ENCODE data around the gene ENTPD8. TPM values are rescaled to one million over a fixed set of nuclear protein-coding genes. Genes with fewer than 3 reads are reported as not detected.

ENTPD8 gene
- total RNA-seq, 1 experiment from 2014 or later = not detected

- Histone ChIP-seq H3K9me3 (ENCODE audit: low read length) (no peaks in the 10 kb centered on the region), H3F3A (ENCODE audit: low read length, unreplicated experiment) (no peaks in the 10 kb centered on the region), H3K4me3 (ENCODE audit: low read length) (no peak overlapping the region), H4K20me1 (ENCODE audit: low read length) (no peaks in the 10 kb centered on the region), H3K9me2 (replicated peaks; ENCODE audit: low read length) (no peaks in the 10 kb centered on the region), H3K4me2 (ENCODE audit: low read length) (no peak overlapping the region), H3K79me2 (ENCODE audit: low read length) (no peaks in the 10 kb centered on the region), H3K27ac (ENCODE audit: low read length) (no peak overlapping the region), H2AFZ (ENCODE audit: low read length) (no peak overlapping the region), H3K9ac (ENCODE audit: low read length) (no peak overlapping the region), H3K4me1 (ENCODE audit: insufficient read depth, low read length) (peaks cover 7% of the 10 kb centered on the region; the same call in 1 of the 2 replicates), H3K27me3 (ENCODE audit: low read length) (no peaks in the 10 kb centered on the region), H3K36me3 (ENCODE audit: low read depth, low read length) (no peaks in the 10 kb centered on the region)
- intact Hi-C loops (cut with micrococcal nuclease) = loop anchor here (5.0 kb wide), 1 partner anchor 163 kb away; no protein-coding TSS in a partner anchor
- POLR2A ChIA-PET (ENCODE audit: unreplicated experiment) = no interaction called here
- no peak for DNase-seq
- no peak for ATAC-seq
- TF ChIP-seq CTCF (conservative IDR thresholded peaks at IDR 0.05; ENCODE audit: low read depth, low read length) (no peak), EZH2phosphoT487 (IDR thresholded peaks at IDR 0.05; ENCODE audit: borderline replicate concordance, low read length) (no peak), EZH2 (IDR thresholded peaks at IDR 0.05; ENCODE audit: low read length, unreplicated experiment) (no peak)
- no TSS peak for BruUV-seq (replicated peaks)
- CTCF ChIA-PET = no interaction called here
Observed at GRCh38 chr9:137449931-137450538, 8.9 kb upstream of the ENTPD8 start.

- Histone ChIP-seq H3K9ac (ENCODE audit: low read length) (no peak overlapping the region), H3K9me3 (ENCODE audit: low read length) (no peaks in the 10 kb centered on the region), H3K27ac (ENCODE audit: low read length) (no peak overlapping the region), H3K79me2 (ENCODE audit: low read length) (no peaks in the 10 kb centered on the region), H3K4me1 (ENCODE audit: insufficient read depth, low read length) (peaks cover 7% of the 10 kb centered on the region; the same call in 1 of the 2 replicates), H3K27me3 (ENCODE audit: low read length) (no peaks in the 10 kb centered on the region), H3F3A (ENCODE audit: low read length, unreplicated experiment) (no peaks in the 10 kb centered on the region), H2AFZ (ENCODE audit: low read length) (no peak overlapping the region), H3K9me2 (replicated peaks; ENCODE audit: low read length) (no peaks in the 10 kb centered on the region), H3K4me3 (ENCODE audit: low read length) (no peak overlapping the region), H4K20me1 (ENCODE audit: low read length) (no peaks in the 10 kb centered on the region), H3K4me2 (ENCODE audit: low read length) (no peak overlapping the region), H3K36me3 (ENCODE audit: low read depth, low read length) (no peaks in the 10 kb centered on the region)
- TSS peak; percentile 49 for BruUV-seq (replicated peaks)
- no peak for TF ChIP-seq EZH2phosphoT487 (IDR thresholded peaks at IDR 0.05; ENCODE audit: borderline replicate concordance, low read length)
- TF ChIP-seq EZH2 (IDR thresholded peaks at IDR 0.05; ENCODE audit: low read length, unreplicated experiment) = no peak
- no peak for TF ChIP-seq CTCF (conservative IDR thresholded peaks at IDR 0.05; ENCODE audit: low read depth, low read length)
- ChIA-PET CTCF (no interaction called here), POLR2A (ENCODE audit: unreplicated experiment) (no interaction called here)
- intact Hi-C loops (cut with micrococcal nuclease) = loop anchor here (5.0 kb wide), 1 partner anchor 162 kb away; no protein-coding TSS in a partner anchor
- ATAC-seq = no peak
- no peak for DNase-seq
Observed at GRCh38 chr9:137449081-137449844, 8.1 kb upstream of the ENTPD8 start.

- ChIA-PET POLR2A (ENCODE audit: unreplicated experiment) (no interaction called here), CTCF (no interaction called here)
- H3K4me3 ChIP-seq (ENCODE audit: low read length) = no peak overlapping the region
- H4K20me1 ChIP-seq (ENCODE audit: low read length) = no peaks in the 10 kb centered on the region
- DNase-seq = no peak
- H3K9ac ChIP-seq (ENCODE audit: low read length) = no peak overlapping the region
- BruUV-seq (replicated peaks) = no TSS peak
- no peaks in the 10 kb centered on the region for H3K9me3 ChIP-seq (ENCODE audit: low read length)
- no peak overlapping the region for H3K4me2 ChIP-seq (ENCODE audit: low read length)
- no peaks in the 10 kb centered on the region for H3K79me2 ChIP-seq (ENCODE audit: low read length)
- no peaks in the 10 kb centered on the region for H3F3A ChIP-seq (ENCODE audit: low read length, unreplicated experiment)
- no peak overlapping the region for H2AFZ ChIP-seq (ENCODE audit: low read length)
- H3K4me1 ChIP-seq (ENCODE audit: insufficient read depth, low read length) = peaks cover 7% of the 10 kb centered on the region; the same call in 1 of the 2 replicates
- intact Hi-C loops (cut with micrococcal nuclease) = loop anchor here (5.0 kb wide), 1 partner anchor 161 kb away; no protein-coding TSS in a partner anchor
- ATAC-seq = no peak
- H3K27ac ChIP-seq (ENCODE audit: low read length) = no peak overlapping the region
- H3K27me3 ChIP-seq (ENCODE audit: low read length) = no peaks in the 10 kb centered on the region
- no peaks in the 10 kb centered on the region for H3K9me2 ChIP-seq (replicated peaks; ENCODE audit: low read length)
- no peaks in the 10 kb centered on the region for H3K36me3 ChIP-seq (ENCODE audit: low read depth, low read length)
- TF ChIP-seq EZH2 (IDR thresholded peaks at IDR 0.05; ENCODE audit: low read length, unreplicated experiment) (no peak), CTCF (conservative IDR thresholded peaks at IDR 0.05; ENCODE audit: low read depth, low read length) (no peak), EZH2phosphoT487 (IDR thresholded peaks at IDR 0.05; ENCODE audit: borderline replicate concordance, low read length) (no peak)
Observed at GRCh38 chr9:137448602-137448962, 7.4 kb upstream of the ENTPD8 start.
